Left lung (tissue), 10 donors: ENCODE results near the gene CREB3L2. TPM values are rescaled to one million over a fixed set of nuclear protein-coding genes. Genes with fewer than 3 reads are reported as not detected.
A peak's percentile ranks its signal among the peaks of the same experiment; 100 is the strongest.

Experiments
- ATAC-seq: fragments of 200-7000 bp; cut with Tn5 transposase; one replicate; pipeline ENCODE4 v1.9.1; 2020; ENCODE audit warnings: moderate library complexity
- DNase-seq, 4 donors: peaks; one replicate each; pipeline ENCODE4 v3.0.0-alpha.2; 2013 to 2020
- H3K27ac ChIP-seq, 2 donors: fragments of 200-600 bp; sonication (generic) in 1 of 2; one replicate each; pipeline versions ENCODE4 v1.5.0 to v1.8.0; 2020 to 2021
- H3K27me3 ChIP-seq, 2 donors: fragments of 200-600 bp; sonication (generic) in 1 of 2; one replicate each; pipeline versions ENCODE4 v1.5.0 to v1.8.0; 2020 to 2021
- H3K36me3 ChIP-seq, 2 donors: fragments of 200-600 bp; sonication (generic) in 1 of 2; one replicate each; pipeline versions ENCODE4 v1.5.0 to v1.8.0; 2020 to 2021
- H3K4me1 ChIP-seq, 2 donors: fragments of 200-600 bp; one replicate each; pipeline ENCODE4 v1.8.0; 2021
- H3K4me3 ChIP-seq, 2 donors: fragments of 200-600 bp; sonication (generic) in 1 of 2; one replicate each; pipeline versions ENCODE4 v1.5.0 to v1.8.0; 2020 to 2021; ENCODE audit warnings: mild to moderate bottlenecking in 1 of 2
- H3K9me3 ChIP-seq, 2 donors: fragments of 200-600 bp; sonication (generic) in 1 of 2; one replicate each; pipeline versions ENCODE4 v1.5.0 to v1.8.0; 2020 to 2021
- intact Hi-C, 2 donors: fragments of 100-400 bp; cut with DNase I; formaldehyde crosslinking; loops; one replicate each; pipeline versions ENCODE4 v1.11.2 to v1.14.2; 2022
- polyA plus RNA-seq, 6 donors: library from polyadenylated mRNA; unstranded; fragments of 120-200 nt; gene quantifications; one replicate each; pipeline ENCODE4 v1.2.1, GENCODE V29; 2013; ENCODE audit not compliant: insufficient read length in 6 of 6
- total RNA-seq, 2 donors: library from RNA; stranded (reverse); fragmentation: NEBNext Ultra II Directional; extraction: Animal tissue kit (Norgen Biotek cat#: 25700); gene quantifications; one replicate each; pipeline ENCODE4 v1.2.1, GENCODE V29; 2021
- TF ChIP-seq, protein P1 (sequence below), 2 donors: fragments of 200-600 bp; sonication (generic) in 1 of 2; IDR thresholded peaks; one replicate each; pipeline versions ENCODE4 v1.5.0 to v1.8.0; 2021; ENCODE audit warnings: antibody characterized with exemption in 2 of 2
- donor health status: DM: no; HTN: yes; CAD: no.
- donor health status: DM: no; HTN: no; CAD: no.

Gene CREB3L2
- total and polyA plus RNA-seq, 8 donors = 49.9 to 62.7 (median 58.9) TPM

GRCh38 chr7:137958470-137959431 lies 43.1 kb downstream of the CREB3L2 start:
- TF ChIP-seq, protein P1, sequence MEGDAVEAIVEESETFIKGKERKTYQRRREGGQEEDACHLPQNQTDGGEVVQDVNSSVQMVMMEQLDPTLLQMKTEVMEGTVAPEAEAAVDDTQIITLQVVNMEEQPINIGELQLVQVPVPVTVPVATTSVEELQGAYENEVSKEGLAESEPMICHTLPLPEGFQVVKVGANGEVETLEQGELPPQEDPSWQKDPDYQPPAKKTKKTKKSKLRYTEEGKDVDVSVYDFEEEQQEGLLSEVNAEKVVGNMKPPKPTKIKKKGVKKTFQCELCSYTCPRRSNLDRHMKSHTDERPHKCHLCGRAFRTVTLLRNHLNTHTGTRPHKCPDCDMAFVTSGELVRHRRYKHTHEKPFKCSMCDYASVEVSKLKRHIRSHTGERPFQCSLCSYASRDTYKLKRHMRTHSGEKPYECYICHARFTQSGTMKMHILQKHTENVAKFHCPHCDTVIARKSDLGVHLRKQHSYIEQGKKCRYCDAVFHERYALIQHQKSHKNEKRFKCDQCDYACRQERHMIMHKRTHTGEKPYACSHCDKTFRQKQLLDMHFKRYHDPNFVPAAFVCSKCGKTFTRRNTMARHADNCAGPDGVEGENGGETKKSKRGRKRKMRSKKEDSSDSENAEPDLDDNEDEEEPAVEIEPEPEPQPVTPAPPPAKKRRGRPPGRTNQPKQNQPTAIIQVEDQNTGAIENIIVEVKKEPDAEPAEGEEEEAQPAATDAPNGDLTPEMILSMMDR (IDR thresholded peaks at IDR 0.05) = no peak
- H3K9me3 ChIP-seq = no peaks in the 10 kb centered on the region
- intact Hi-C loops = no loop called here
- no peaks in the 10 kb centered on the region for H3K27me3 ChIP-seq
- H3K27ac ChIP-seq = peak overlapping the region in 1 of 2 donors; percentile 31
- no peaks in the 10 kb centered on the region for H3K36me3 ChIP-seq
- H3K4me3 ChIP-seq = no peak overlapping the region
- ATAC-seq = peak; percentile 53
- no peak for DNase-seq
- H3K4me1 ChIP-seq = peaks cover 12 to 49% of the 10 kb centered on the region in 2 donors

DNA sequence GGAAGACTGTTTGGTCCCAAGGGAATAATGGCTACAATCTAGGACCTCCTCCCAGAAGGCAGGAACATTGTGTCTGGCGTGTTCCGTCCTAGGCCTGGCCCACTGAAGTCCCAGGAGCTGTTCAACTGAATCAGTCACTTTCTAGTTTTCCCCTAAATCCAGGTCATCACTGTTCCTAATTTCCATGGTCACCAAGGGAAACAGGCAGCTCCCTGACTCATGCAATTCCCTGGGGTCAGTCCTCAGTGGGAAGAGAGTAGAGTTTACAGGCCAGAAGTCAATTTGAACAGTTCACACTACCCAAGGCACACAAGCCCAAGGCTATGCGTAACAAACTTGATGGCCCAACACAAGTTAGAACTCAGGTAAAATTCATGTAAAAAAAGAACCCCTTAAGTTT lies 44.0 kb downstream of the CREB3L2 start:
- DNase-seq (no peak), ATAC-seq (no peak)
- H3K27me3 ChIP-seq = no peaks in the 10 kb centered on the region
- TF ChIP-seq, protein P1 (IDR thresholded peaks at IDR 0.05) = no peak
- intact Hi-C loops = no loop called here
- H3K4me1 ChIP-seq = peaks cover 14 to 58% of the 10 kb centered on the region in 2 donors
- H3K36me3 ChIP-seq = no peaks in the 10 kb centered on the region
- peak overlapping the region in 1 of 2 donors; percentile 31 for H3K27ac ChIP-seq
- H3K9me3 ChIP-seq = no peaks in the 10 kb centered on the region
- no peak overlapping the region for H3K4me3 ChIP-seq

DNA sequence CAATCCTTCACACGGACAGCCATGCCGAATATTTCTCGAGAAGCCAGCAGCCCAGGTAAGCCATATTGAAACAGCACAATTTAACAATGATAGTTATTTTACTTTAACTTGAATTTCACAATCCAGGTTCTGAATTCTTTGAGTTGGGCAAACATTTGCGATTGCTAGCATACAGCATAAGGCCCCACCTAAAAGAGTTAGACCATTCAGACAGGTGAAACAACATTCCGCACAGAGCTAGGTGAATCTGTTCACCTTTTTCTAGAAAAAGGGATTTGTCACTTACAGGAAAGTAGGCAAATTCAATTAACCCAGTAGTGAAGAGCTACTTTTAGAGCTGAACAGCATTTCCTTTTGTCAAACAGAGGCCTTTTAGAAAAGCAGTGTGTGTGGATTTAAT lies 45.3 kb downstream of the CREB3L2 start:
- H3K36me3 ChIP-seq = no peaks in the 10 kb centered on the region
- no peak for DNase-seq
- H3K27me3 ChIP-seq = no peaks in the 10 kb centered on the region
- TF ChIP-seq, protein P1 (IDR thresholded peaks at IDR 0.05) = no peak
- intact Hi-C loops = no loop called here
- H3K4me3 ChIP-seq = no peak overlapping the region
- peak overlapping the region; percentile 40 to 45 for H3K27ac ChIP-seq
- peak; percentile 10 for ATAC-seq
- peaks cover 14 to 60% of the 10 kb centered on the region in 2 donors for H3K4me1 ChIP-seq
- H3K9me3 ChIP-seq = no peaks in the 10 kb centered on the region

- Histone ChIP-seq H3K27ac (peak overlapping the region; percentile 40 to 45), H3K27me3 (no peaks in the 10 kb centered on the region), H3K36me3 (no peaks in the 10 kb centered on the region), H3K4me3 (no peak overlapping the region), H3K9me3 (no peaks in the 10 kb centered on the region), H3K4me1 (peaks cover 14 to 56% of the 10 kb centered on the region in 2 donors)
- intact Hi-C loops = no loop called here
- TF ChIP-seq, protein P1 (IDR thresholded peaks at IDR 0.05) = no peak
- no peak for ATAC-seq
- no peak for DNase-seq
Observed at GRCh38 chr7:137956183-137956582, 45.7 kb downstream of the CREB3L2 start.

- Histone ChIP-seq H3K9me3 (no peaks in the 10 kb centered on the region), H3K4me3 (no peak overlapping the region), H3K4me1 (peaks cover 14 to 53% of the 10 kb centered on the region in 2 donors), H3K27me3 (no peaks in the 10 kb centered on the region), H3K27ac (peak overlapping the region; percentile 28 to 63), H3K36me3 (no peaks in the 10 kb centered on the region)
- intact Hi-C loops = no loop called here
- ATAC-seq (no peak), DNase-seq (no peak)
- TF ChIP-seq, protein P1 (IDR thresholded peaks at IDR 0.05) = no peak
Observed at GRCh38 chr7:137954614-137955013, 47.3 kb downstream of the CREB3L2 start.
